Raji (cell line): Measurements from ENCODE around the gene GJA5.

Experiments used
- POLR2A ChIP-seq: IDR thresholded peaks from 2 replicates; pipeline ENCODE4 v1.6.1; 2011; ENCODE audit warnings: low read depth, low read length, control low read depth; ENCODE audit not compliant: insufficient read depth

GJA5 gene

GRCh38 chr1:147760481-147761260 lies at the start of gene GJA5:
TSS of gene GJA5 (minus strand) at chr1:147760602. CDS start at chr1:147759238, 1,364 bp downstream.
- TF ChIP-seq POLR2A: no peak

DNA sequence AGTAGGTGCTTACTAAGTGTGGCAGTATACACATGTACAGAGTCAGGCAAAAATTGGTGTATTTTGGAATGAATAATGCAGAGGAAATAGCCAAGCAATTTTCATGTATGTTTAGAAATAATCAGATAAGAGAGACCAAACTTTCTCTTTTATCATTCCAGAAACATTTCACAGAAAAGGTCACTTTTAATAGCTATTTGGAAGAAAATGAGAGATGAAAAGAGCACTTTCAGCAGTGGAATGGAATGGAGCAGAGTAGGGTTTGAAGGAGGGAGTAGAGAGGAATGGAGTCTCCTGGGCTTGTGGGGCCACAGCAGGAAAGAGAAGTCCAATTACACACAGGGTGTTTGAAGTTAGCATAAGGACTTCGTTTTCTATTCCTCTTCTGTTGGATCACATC lies 48.8 kb upstream of the GJA5 start:
- no peak for TF ChIP-seq POLR2A

DNA sequence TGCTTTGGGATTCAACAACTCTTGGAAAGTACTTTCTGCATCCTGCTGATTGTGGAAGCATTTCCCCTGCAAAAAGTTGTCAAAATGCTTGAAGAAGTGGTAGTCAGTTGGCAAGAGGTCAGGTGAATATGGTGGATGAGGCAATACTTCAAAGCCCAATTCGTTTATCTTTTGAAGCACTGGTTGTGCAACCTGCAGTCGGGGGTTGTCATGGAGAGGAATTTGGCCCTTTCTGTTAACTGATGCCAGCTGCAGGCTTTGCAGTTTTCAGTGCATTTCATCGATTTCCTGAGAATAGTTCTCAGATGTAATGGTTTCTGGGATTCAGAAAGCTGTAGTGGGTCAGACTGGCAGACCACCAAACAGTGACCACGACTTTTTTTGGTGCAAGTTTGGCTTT lies 47.6 kb upstream of the GJA5 start:
- TF ChIP-seq POLR2A: no peak

DNA sequence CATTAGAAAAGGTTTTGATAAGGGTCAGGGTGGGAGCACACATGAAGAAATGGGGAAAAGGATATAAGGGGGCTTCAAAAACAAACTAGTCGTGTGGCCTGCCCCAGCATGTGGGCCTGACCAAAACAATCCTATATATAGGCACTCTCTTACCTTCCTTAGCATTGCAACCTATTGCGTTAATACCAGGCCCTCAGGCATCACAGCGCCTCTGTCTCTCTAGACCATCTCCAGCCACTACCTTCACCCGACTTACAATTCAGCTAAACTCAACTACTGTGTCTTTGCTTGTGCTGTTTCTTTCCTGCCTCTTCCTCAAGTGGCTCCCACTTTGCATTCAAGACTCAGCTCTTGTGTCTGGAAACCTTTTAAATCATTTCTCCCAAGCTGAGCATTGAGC lies 47.0 kb upstream of the GJA5 start:
- no peak for TF ChIP-seq POLR2A

- TF ChIP-seq POLR2A: no peak
These were observed 44.7 kb upstream of the GJA5 start for GRCh38 chr1:147804942-147805723.

DNA sequence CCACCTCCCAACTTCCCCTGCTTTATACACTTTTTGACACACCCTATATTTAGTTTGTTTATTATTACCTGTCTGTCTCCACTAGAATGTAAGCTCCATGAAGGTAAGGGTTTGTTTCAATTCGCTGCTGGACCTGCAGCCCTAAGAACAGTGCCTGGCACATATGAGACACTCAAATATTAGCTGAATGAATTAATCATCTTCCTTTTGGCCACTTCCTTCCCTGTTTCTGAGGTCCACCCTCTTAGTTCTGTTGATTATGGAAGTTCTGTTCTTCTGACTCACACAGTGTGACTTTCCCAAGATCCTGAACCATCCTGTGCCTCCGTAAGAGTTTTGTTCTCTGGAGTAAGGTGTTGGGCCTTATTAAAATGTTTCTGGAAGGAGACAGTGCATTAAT lies 40.4 kb upstream of the GJA5 start:
- no peak for TF ChIP-seq POLR2A

DNA sequence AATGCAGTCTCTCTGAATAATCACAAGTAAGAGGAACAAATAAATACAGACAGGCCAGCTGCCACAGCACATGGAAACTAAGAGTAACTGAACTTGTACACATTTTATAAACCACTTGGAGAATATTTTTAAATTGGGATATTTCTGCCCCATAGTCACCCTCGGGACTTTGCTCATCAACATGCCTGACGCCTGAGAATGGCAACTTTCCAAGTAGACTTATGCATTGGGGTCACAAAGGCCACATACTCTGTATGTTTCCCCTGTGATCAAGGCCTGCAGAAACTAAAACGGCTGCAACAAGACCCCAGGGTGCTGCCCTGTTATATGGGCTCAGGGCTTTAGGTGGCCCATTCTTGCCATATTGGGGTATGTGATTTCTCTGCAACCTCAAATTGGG lies 38.3 kb upstream of the GJA5 start:
- TF ChIP-seq POLR2A: no peak

DNA sequence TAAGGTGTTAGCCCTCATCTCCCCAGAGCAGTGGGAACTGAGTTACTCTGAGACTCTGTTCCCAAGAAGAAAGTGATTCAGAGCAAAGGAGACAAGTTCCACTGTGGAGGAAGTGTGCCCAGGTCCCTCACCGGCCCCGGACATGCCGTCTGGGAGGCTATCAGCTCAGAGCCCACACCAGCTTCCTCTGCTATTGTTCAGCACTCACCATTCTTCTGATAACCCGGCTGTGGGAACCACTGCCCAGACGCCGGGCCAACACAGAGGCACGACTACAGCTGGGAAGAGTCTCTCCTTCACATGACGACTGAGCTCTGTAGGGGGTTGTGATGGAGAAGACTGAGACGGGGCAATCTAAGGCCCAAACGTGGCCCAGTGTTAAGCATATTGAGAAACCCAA lies 34.2 kb upstream of the GJA5 start:
- TF ChIP-seq POLR2A: no peak

GRCh38 chr1:147791876-147792275 lies 31.5 kb upstream of the GJA5 start:
- TF ChIP-seq POLR2A: no peak

GRCh38 chr1:147787765-147788164 lies 27.4 kb upstream of the GJA5 start:
- TF ChIP-seq POLR2A: no peak

DNA sequence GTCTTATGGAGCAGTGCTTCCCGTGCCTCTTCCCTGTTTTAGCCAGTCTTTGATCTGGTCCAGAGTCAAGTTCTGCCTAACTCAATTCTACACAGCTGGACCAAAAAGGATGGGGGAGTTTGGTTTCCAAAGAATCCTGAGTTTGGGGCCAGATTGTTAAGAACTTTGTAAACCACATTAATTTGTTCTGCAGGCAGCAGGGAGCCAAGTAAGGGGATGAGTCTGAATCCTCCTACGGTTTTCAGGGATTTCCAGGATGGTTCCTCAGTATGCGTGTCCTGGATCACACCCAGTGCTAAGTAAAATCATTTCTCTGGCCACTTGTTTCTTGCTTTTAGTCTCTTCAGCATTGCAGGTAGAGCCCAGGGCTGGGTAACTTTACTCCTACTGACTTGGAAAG lies 26.1 kb upstream of the GJA5 start:
- no peak for TF ChIP-seq POLR2A

DNA sequence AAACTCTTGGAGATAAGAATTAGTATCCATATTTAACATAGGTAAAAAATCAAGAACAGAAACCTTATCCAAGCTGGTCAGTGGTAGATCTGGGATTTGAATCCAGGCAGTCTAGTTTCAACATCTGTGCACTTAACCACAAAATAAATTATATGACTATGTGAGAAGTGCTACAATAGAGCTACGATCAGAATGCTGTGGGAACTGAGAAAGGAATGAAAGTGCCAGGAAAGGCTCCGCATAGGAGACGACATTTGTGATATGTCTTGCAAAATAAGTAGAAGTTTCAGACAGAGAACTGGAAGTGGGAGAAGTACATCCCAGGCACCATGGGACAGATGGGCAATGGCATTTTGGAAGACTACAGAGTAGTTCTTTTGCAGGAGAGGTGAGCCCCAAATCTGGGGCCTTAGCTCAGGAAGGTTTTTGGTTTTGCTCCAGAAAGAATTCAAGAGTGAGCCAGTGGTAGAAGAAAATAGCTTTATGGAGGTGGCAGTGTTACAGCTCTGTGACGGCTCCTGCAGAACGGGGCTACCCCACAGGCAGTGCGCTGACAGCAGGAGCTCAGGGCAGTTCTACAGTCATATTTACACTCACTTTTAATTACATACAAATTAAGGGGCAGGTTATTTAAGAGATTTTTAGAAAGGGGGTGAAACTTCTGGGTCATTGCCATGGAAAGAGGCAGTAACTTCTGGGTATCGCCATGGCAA lies 25.5 kb upstream of the GJA5 start:
- no peak for TF ChIP-seq POLR2A

- TF ChIP-seq POLR2A: no peak
These were observed 24.5 kb upstream of the GJA5 start for GRCh38 chr1:147784941-147785340.

- TF ChIP-seq POLR2A: no peak
These were observed 20.7 kb upstream of the GJA5 start for GRCh38 chr1:147781056-147781471.

GRCh38 chr1:147777694-147778093 lies 17.3 kb upstream of the GJA5 start:
- no peak for TF ChIP-seq POLR2A
